ENCODE data around the gene KMT5B. TPM values are rescaled to one million over a fixed set of nuclear protein-coding genes. Genes with fewer than 3 reads are reported as not detected.

KMT5B gene
- total and polyA plus RNA-seq, 2 donors from 2014 or later, result 15.8 to 54.2 TPM

GRCh38 chr11:68145120-68145866 is 67.8 kb downstream of the KMT5B start:
- Histone ChIP-seq H3K36me3 (ENCODE audit: control insufficient read depth in 2 of 3, insufficient read depth in 3 of 3, low read length in 3 of 3) (no peaks in the 10 kb centered on the region), H3K27me3 (ENCODE audit: control insufficient read depth, insufficient read depth, low read length) (no peaks in the 10 kb centered on the region), H3K9me3 (ENCODE audit: control insufficient read depth in 2 of 3, insufficient read depth in 1 of 3, low read length in 3 of 3) (no peaks in the 10 kb centered on the region), H3K27ac (ENCODE audit: low read depth in 2 of 2, low read length in 2 of 2) (no peak overlapping the region), H3K9ac (ENCODE audit: low read length in 3 of 3) (no peak overlapping the region), H3K4me3 (ENCODE audit: low read length in 3 of 3) (no peak overlapping the region), H3K4me1 (ENCODE audit: control insufficient read depth in 2 of 3, insufficient read depth in 2 of 3, low read depth in 1 of 3, low read length in 3 of 3) (peaks cover 0 to 18% (median 12%) of the 10 kb centered on the region in 3 donors)
- intact Hi-C loops (cut with DNase I), result no loop called here
- no peak for TF ChIP-seq CTCF (IDR thresholded peaks at IDR 0.05; ENCODE audit: borderline replicate concordance, extremely low read depth, insufficient read depth)
- FAIRE-seq (no peak), DNase-seq (no peak)

- no peaks in the 10 kb centered on the region for H3K36me3 ChIP-seq (ENCODE audit: control insufficient read depth in 2 of 3, insufficient read depth in 3 of 3, low read length in 3 of 3)
- no peak overlapping the region for H3K9ac ChIP-seq (ENCODE audit: low read length in 3 of 3)
- H3K27me3 ChIP-seq (ENCODE audit: control insufficient read depth, insufficient read depth, low read length), result no peaks in the 10 kb centered on the region
- H3K4me1 ChIP-seq (ENCODE audit: control insufficient read depth in 2 of 3, insufficient read depth in 2 of 3, low read depth in 1 of 3, low read length in 3 of 3), result peaks cover 0 to 18% (median 12%) of the 10 kb centered on the region in 3 donors
- FAIRE-seq (no peak), DNase-seq (no peak)
- intact Hi-C loops (cut with DNase I), result no loop called here
- H3K27ac ChIP-seq (ENCODE audit: low read depth in 2 of 2, low read length in 2 of 2), result no peak overlapping the region
- H3K9me3 ChIP-seq (ENCODE audit: control insufficient read depth in 2 of 3, insufficient read depth in 1 of 3, low read length in 3 of 3), result no peaks in the 10 kb centered on the region
- TF ChIP-seq CTCF (IDR thresholded peaks at IDR 0.05; ENCODE audit: borderline replicate concordance, extremely low read depth, insufficient read depth), result no peak
- H3K4me3 ChIP-seq (ENCODE audit: low read length in 3 of 3), result no peak overlapping the region
Measured at GRCh38 chr11:68143310-68143689, 69.8 kb downstream of the KMT5B start.

GRCh38 chr11:68142441-68143309 is 70.4 kb downstream of the KMT5B start:
- Histone ChIP-seq H3K4me3 (ENCODE audit: low read length in 3 of 3) (no peak overlapping the region), H3K9me3 (ENCODE audit: control insufficient read depth in 2 of 3, insufficient read depth in 1 of 3, low read length in 3 of 3) (no peaks in the 10 kb centered on the region), H3K4me1 (ENCODE audit: control insufficient read depth in 2 of 3, insufficient read depth in 2 of 3, low read depth in 1 of 3, low read length in 3 of 3) (peaks cover 0 to 18% (median 12%) of the 10 kb centered on the region in 3 donors), H3K27ac (ENCODE audit: low read depth in 2 of 2, low read length in 2 of 2) (no peak overlapping the region), H3K9ac (ENCODE audit: low read length in 3 of 3) (no peak overlapping the region), H3K36me3 (ENCODE audit: control insufficient read depth in 2 of 3, insufficient read depth in 3 of 3, low read length in 3 of 3) (no peaks in the 10 kb centered on the region), H3K27me3 (ENCODE audit: control insufficient read depth, insufficient read depth, low read length) (no peaks in the 10 kb centered on the region)
- FAIRE-seq, result no peak
- intact Hi-C loops (cut with DNase I), result no loop called here
- TF ChIP-seq CTCF (IDR thresholded peaks at IDR 0.05; ENCODE audit: borderline replicate concordance, extremely low read depth, insufficient read depth), result no peak
- no peak for DNase-seq
